Heart right ventricle (tissue), 16 donors: ENCODE results near the gene SIVA1. TPM values are rescaled to one million over a fixed set of nuclear protein-coding genes. Genes with fewer than 3 reads are reported as not detected.
"Not testable (repeated sequence)": the region's sequence is repeated elsewhere in the genome, so short reads cannot be mapped to it uniquely, and the experiment has no call there.

Experiments used
- ATAC-seq, 8 donors: fragments of 200-7000 bp; cut with Tn5 transposase; one replicate each; pipeline ENCODE4 v1.9.1; 2020; ENCODE audit warnings: mild to moderate bottlenecking in 8 of 8, moderate library complexity in 8 of 8, moderate number of reproducible peaks in 1 of 8
- DNase-seq, 2 donors: peaks; one replicate each; pipeline ENCODE4 v3.0.0-alpha.2; 2020
- H3K27ac ChIP-seq, 10 donors: fragments of 200-600 bp; sonication (generic) in 2 of 10; one replicate each; pipeline versions ENCODE4 v1.5.0 to v1.8.0; 2020 to 2022; ENCODE audit warnings: mild to moderate bottlenecking in 3 of 10
- H3K27me3 ChIP-seq, 7 donors: fragments of 200-600 bp; one replicate each; pipeline ENCODE4 v1.8.0; 2021 to 2022; ENCODE audit warnings: mild to moderate bottlenecking in 2 of 7
- H3K36me3 ChIP-seq, 9 donors: fragments of 200-600 bp; sonication (generic) in 1 of 9; one replicate each; pipeline versions ENCODE4 v1.5.0 to v1.8.0; 2020 to 2022; ENCODE audit warnings: mild to moderate bottlenecking in 2 of 9
- H3K4me1 ChIP-seq, 9 donors: fragments of 200-600 bp; sonication (generic) in 1 of 9; one replicate each; pipeline versions ENCODE4 v1.5.0 to v1.8.0; 2020 to 2022; ENCODE audit warnings: mild to moderate bottlenecking in 4 of 9
- H3K4me3 ChIP-seq, 10 donors: fragments of 200-600 bp; sonication (generic) in 2 of 10; one replicate each; pipeline versions ENCODE4 v1.5.0 to v1.8.0; 2020 to 2022; ENCODE audit warnings: mild to moderate bottlenecking in 7 of 10, moderate library complexity in 2 of 10
- H3K9me3 ChIP-seq, 11 donors: fragments of 200-600 bp in 10 of 11; sonication (generic) in 2 of 11; one replicate each; pipeline versions ENCODE4 v1.5.0 to v1.8.0; 2013 to 2022; ENCODE audit warnings: mild to moderate bottlenecking in 2 of 11, control low read depth in 1 of 11, moderate library complexity in 1 of 11
- WGBS, 2 donors: extraction: QIAGEN DNeasy Blood & Tissue Kit; methylation state at CpG; one replicate each; pipeline ENCODE4 v1.1.7; 2013; ENCODE audit warnings: inconsistent platforms in 1 of 2; 5-methylcytosine and 5-hydroxymethylcytosine counted together
- intact Hi-C, 10 donors: fragments of 100-400 bp; cut with DNase I; formaldehyde crosslinking; loops; one replicate each; pipeline versions ENCODE4 v1.11.1 to v1.14.2; 2022
- polyA plus RNA-seq, 2 donors: library from polyadenylated mRNA; stranded (reverse); fragments of 200-250 nt; gene quantifications; one replicate each; pipeline ENCODE4 v1.2.3, GENCODE V29; 2013
- total RNA-seq, 10 donors: library from RNA; stranded (reverse); fragmentation: NEBNext Ultra II Directional in 3 of 10; extraction: Animal tissue kit (Norgen Biotek cat#: 25700) in 3 of 10; gene quantifications; one replicate each; pipeline versions ENCODE4 v1.2.1 to v1.2.4, GENCODE V29; 2021 to 2023
- TF ChIP-seq, protein P1 (sequence below), 9 donors: fragments of 200-600 bp; sonication (generic) in 2 of 9; IDR thresholded peaks; one replicate each; pipeline versions ENCODE4 v1.5.0 to v1.8.0; 2021 to 2022; ENCODE audit warnings: antibody characterized with exemption in 9 of 9, mild to moderate bottlenecking in 5 of 9, moderate library complexity in 1 of 9
- donor health status: Arrhythmogenic right ventricular cardiomyopathy.
- donor health status: ischemic (EF 13 %, LVEDD 7.1; RV severe dilation, severe dysfunction).
- donor health status: healthy with polysubstance abuse.
- donor health status: DM: no; HTN: yes; CAD: no.
- donor health status: DM: no; HTN: no; CAD: no.
- donor health status: ischemic (EF 25% LVEDD 6.9; RV normal size, moderate dysfunction).
- donor health status: ischemic (EF 25% LVEDD 5.7; RV mildly dilated, moderate dysfunction).
- donor health status: healthy.
- donor health status: DM: yes; HTN: yes; CAD: no.
- donor health status: Ischemic cardiomyopathy.
- donor health status: ischemic (EF 35%, LVEDD 5.7; RV mildly dilated, moderate dysfunction).
- donor health status: nonischemic (EF 11% LVEDD 7.7; RV severe dilation, severe dysfunction).
- donor health status: DM: yes; HTN: yes; CAD: no.
- donor health status: PGD.
- donor health status: ischemic (EF 29% LVEDD 5.4; RV normal size, mild dysfunction).
- donor health status: nonischemic (EF 23%, LVEDD 6.1; RV moderate dilation, normal function).

The SIVA1 gene
- total and polyA plus RNA-seq, 12 donors = 43.3 to 203 (median 53.0) TPM

- intact Hi-C loops = no loop called here
- DNase-seq = no peak
- peaks cover under 1 to 39% (median 14%) of the 10 kb centered on the region in 9 donors for H3K4me1 ChIP-seq
These were observed 5.9 kb upstream of the SIVA1 start for GRCh38 chr14:104746934-104747481.

DNA sequence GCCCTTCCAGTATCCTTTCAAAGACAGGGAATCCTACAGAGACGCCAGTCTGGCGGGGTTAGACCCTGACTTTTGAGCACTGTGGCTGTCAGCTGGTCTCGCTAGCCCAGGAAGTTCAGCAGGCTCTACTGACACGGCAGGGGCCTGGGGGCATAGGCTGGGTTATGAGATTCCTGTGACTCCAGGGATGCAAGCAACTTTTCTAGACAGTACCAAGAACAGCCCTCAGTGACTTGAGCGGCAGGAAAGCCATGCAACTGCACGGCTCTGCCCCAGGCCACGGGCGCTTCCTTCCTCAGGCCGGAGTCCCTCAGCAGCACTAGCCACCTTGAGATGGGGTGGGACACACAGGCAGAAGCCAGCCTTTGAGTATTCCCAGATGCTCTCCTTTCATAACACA lies 5.1 kb upstream of the SIVA1 start:
- intact Hi-C loops = no loop called here
- WGBS, 2 donors = 74 to 83% methylated on average over 9 of the region's 9 CpGs
- H3K4me1 ChIP-seq = peaks cover 2 to 42% (median 18%) of the 10 kb centered on the region in 9 donors
- peak overlapping the region in 2 of 10 donors; percentile 48 to 60 for H3K27ac ChIP-seq
- H3K9me3 ChIP-seq = no peaks in the 10 kb centered on the region
- peaks cover 0 to 44% (median 4%) of the 10 kb centered on the region in 9 donors for H3K36me3 ChIP-seq
- DNase-seq (no peak), ATAC-seq (no peak)
- H3K27me3 ChIP-seq = no peaks in the 10 kb centered on the region
- H3K4me3 ChIP-seq = no peak overlapping the region
- TF ChIP-seq, protein P1, sequence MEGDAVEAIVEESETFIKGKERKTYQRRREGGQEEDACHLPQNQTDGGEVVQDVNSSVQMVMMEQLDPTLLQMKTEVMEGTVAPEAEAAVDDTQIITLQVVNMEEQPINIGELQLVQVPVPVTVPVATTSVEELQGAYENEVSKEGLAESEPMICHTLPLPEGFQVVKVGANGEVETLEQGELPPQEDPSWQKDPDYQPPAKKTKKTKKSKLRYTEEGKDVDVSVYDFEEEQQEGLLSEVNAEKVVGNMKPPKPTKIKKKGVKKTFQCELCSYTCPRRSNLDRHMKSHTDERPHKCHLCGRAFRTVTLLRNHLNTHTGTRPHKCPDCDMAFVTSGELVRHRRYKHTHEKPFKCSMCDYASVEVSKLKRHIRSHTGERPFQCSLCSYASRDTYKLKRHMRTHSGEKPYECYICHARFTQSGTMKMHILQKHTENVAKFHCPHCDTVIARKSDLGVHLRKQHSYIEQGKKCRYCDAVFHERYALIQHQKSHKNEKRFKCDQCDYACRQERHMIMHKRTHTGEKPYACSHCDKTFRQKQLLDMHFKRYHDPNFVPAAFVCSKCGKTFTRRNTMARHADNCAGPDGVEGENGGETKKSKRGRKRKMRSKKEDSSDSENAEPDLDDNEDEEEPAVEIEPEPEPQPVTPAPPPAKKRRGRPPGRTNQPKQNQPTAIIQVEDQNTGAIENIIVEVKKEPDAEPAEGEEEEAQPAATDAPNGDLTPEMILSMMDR (IDR thresholded peaks at IDR 0.05) = no peak

More at GRCh38 chr14:104746934-104747481, 5.9 kb upstream of the SIVA1 start:
- peak overlapping the region in 4 of 10 donors; percentile 7 to 60 (median 46) for H3K27ac ChIP-seq
- WGBS, 2 donors = 68 to 78% methylated on average over 7 of the region's 7 CpGs
- H3K36me3 ChIP-seq = peaks cover 0 to 53% (median 8%) of the 10 kb centered on the region in 9 donors
- no peaks in the 10 kb centered on the region for H3K27me3 ChIP-seq
- H3K4me3 ChIP-seq = no peak overlapping the region
- ATAC-seq = peak in 3 of 8 donors; percentile 31 to 63 (median 37)
- no peaks in the 10 kb centered on the region for H3K9me3 ChIP-seq
- TF ChIP-seq, protein P1 (IDR thresholded peaks at IDR 0.05) = no peak

DNA sequence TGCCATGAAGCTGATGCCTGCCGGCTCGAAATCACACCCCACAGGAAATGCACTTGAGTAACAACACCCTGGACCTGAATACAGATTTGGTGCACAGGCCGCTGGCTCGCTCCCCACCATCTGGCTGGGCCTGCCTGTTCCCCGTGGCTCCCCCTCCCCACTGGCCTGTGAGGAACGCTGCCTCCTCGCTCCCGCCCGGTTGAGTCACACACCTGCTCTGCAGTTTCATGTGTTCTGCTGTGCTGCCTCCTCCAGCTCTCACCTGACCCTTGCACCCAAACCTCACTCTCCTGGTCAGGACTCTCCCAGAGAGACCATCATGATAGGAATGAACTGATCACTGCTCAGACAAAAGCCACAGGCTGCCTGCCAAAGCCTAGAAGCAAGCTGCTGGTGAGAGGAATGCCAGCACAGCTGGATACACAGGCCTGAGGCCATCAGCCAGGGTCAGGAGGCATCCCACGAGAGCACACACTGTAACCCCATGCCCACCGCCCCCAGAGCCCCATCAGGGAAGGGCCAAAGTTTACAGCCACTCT lies 3.8 kb upstream of the SIVA1 start:
- Histone ChIP-seq H3K27me3 (no peaks in the 10 kb centered on the region), H3K9me3 (no peaks in the 10 kb centered on the region), H3K27ac (peak overlapping the region in 2 of 10 donors; percentile 10 to 44), H3K4me3 (no peak overlapping the region), H3K4me1 (peaks cover 9 to 50% (median 27%) of the 10 kb centered on the region in 9 donors), H3K36me3 (peaks cover 0 to 31% (median 0%) of the 10 kb centered on the region in 9 donors)
- 68 to 80% methylated on average over 11 of the region's 11 CpGs for WGBS, 2 donors
- intact Hi-C loops = no loop called here
- no peak for ATAC-seq
- DNase-seq = peak in 1 of 2 donors; percentile 40
- TF ChIP-seq, protein P1 (IDR thresholded peaks at IDR 0.05) = no peak

GRCh38 chr14:104750056-104750752 lies 2.7 kb upstream of the SIVA1 start:
- intact Hi-C loops = loop anchor here in 2 of 10 donors (5.0 kb wide), 1 partner anchor 42 kb away; no protein-coding TSS in a partner anchor
- TF ChIP-seq, protein P1 (IDR thresholded peaks at IDR 0.05) = no peak
- peaks cover 0 to 23% (median 0%) of the 10 kb centered on the region in 9 donors for H3K36me3 ChIP-seq
- H3K4me3 ChIP-seq = no peak overlapping the region
- ATAC-seq (no peak), DNase-seq (no peak)
- H3K27me3 ChIP-seq = no peaks in the 10 kb centered on the region
- H3K4me1 ChIP-seq = peaks cover 15 to 60% (median 37%) of the 10 kb centered on the region in 9 donors
- no peaks in the 10 kb centered on the region for H3K9me3 ChIP-seq
- no peak overlapping the region for H3K27ac ChIP-seq
- 85 to 88% methylated on average over 12 of the region's 12 CpGs for WGBS, 2 donors

GRCh38 chr14:104750753-104751057 lies 2.2 kb upstream of the SIVA1 start:
- not testable (repeated sequence) for H3K27me3 ChIP-seq, H3K9me3 ChIP-seq, H3K27ac ChIP-seq, ATAC-seq, H3K4me3 ChIP-seq, DNase-seq
- WGBS, 2 donors = 92 to 94% methylated on average over 5 of the region's 5 CpGs
- intact Hi-C loops = loop anchor here in 2 of 10 donors (5.0 kb wide), 1 partner anchor 42 kb away; no protein-coding TSS in a partner anchor
- peaks cover 0 to 23% (median 2%) of the 10 kb centered on the region in 9 donors for H3K36me3 ChIP-seq
- peaks cover 17 to 64% (median 37%) of the 10 kb centered on the region in 9 donors for H3K4me1 ChIP-seq
